NB4 (cell line): Measurements from ENCODE around the gene PABPN1L.
"Not testable (repeated sequence)": the region's sequence is repeated elsewhere in the genome, so short reads cannot be mapped to it uniquely, and the experiment has no call there.

Source experiments
- DNase-seq: peaks from one replicate; pipeline ENCODE4 v3.0.0; 2010; ENCODE audit warnings: low read depth
- H3K4me3 ChIP-seq: one replicate; pipeline ENCODE4 v1.5.1; 2011; ENCODE audit warnings: mild to moderate bottlenecking, low read depth, low read length, moderate library complexity
- CTCF ChIP-seq: IDR thresholded peaks from one replicate; pipeline ENCODE4 v1.5.1; 2012; ENCODE audit warnings: low read depth, low read length
- MAX ChIP-seq: IDR thresholded peaks from 2 replicates; pipeline ENCODE4 v1.6.1; 2011; ENCODE audit warnings: low read depth, low read length
- MYC ChIP-seq: IDR thresholded peaks from 2 replicates; pipeline ENCODE4 v1.6.1; 2011; ENCODE audit warnings: low read depth, low read length
- POLR2A ChIP-seq: IDR thresholded peaks from 2 replicates; pipeline ENCODE4 v1.6.1; 2011; ENCODE audit warnings: mild to moderate bottlenecking; ENCODE audit not compliant: insufficient read length; ENCODE audit errors: extremely low read depth

The PABPN1L gene

GRCh38 chr16:88897696-88898425 is 31.4 kb upstream of the PABPN1L start:
- TF ChIP-seq POLR2A: no peak
- DNase-seq: no peak
- no peak overlapping the region for H3K4me3 ChIP-seq

GRCh38 chr16:88896238-88897070 is 30.0 kb upstream of the PABPN1L start:
- no peak for DNase-seq
- TF ChIP-seq MYC (no peak), POLR2A (no peak), MAX (no peak)
- H3K4me3 ChIP-seq: no peak overlapping the region

- TF ChIP-seq MYC (no peak), CTCF (no peak), MAX (no peak), POLR2A (no peak)
- no peak overlapping the region for H3K4me3 ChIP-seq
- DNase-seq: no peak
Observed at GRCh38 chr16:88895335-88895734, 28.9 kb upstream of the PABPN1L start.

GRCh38 chr16:88894681-88895300 is 28.3 kb upstream of the PABPN1L start:
- no peak for DNase-seq
- no peak overlapping the region for H3K4me3 ChIP-seq
- TF ChIP-seq POLR2A: no peak
- TF ChIP-seq CTCF: no peak
- TF ChIP-seq MAX: no peak
- TF ChIP-seq MYC: no peak

- H3K4me3 ChIP-seq, DNase-seq: not testable (repeated sequence)
Observed at GRCh38 chr16:88894266-88894665, 27.8 kb upstream of the PABPN1L start.

- no peak for DNase-seq
- no peak overlapping the region for H3K4me3 ChIP-seq
- TF ChIP-seq POLR2A (no peak), MAX (no peak), CTCF (no peak), MYC (no peak)
Observed at GRCh38 chr16:88893127-88893968, 26.9 kb upstream of the PABPN1L start.

GRCh38 chr16:88892065-88892464 is 25.6 kb upstream of the PABPN1L start:
- TF ChIP-seq MYC: no peak
- no peak for TF ChIP-seq CTCF
- TF ChIP-seq POLR2A: no peak
- no peak for TF ChIP-seq MAX

More at GRCh38 chr16:88892065-88892464, 25.6 kb upstream of the PABPN1L start:
- H3K4me3 ChIP-seq: no peak overlapping the region
- no peak for DNase-seq
